GM18499 (cell line): ENCODE measurements around the gene GPR142.

Experiments
- ATAC-seq: cut with Tn5 transposase; IDR thresholded peaks from one replicate; pipeline ENCODE4 v1.9.1; 2021; ENCODE audit warnings: moderate number of reproducible peaks; ENCODE audit not compliant: insufficient read depth, unreplicated experiment

Gene GPR142

DNA sequence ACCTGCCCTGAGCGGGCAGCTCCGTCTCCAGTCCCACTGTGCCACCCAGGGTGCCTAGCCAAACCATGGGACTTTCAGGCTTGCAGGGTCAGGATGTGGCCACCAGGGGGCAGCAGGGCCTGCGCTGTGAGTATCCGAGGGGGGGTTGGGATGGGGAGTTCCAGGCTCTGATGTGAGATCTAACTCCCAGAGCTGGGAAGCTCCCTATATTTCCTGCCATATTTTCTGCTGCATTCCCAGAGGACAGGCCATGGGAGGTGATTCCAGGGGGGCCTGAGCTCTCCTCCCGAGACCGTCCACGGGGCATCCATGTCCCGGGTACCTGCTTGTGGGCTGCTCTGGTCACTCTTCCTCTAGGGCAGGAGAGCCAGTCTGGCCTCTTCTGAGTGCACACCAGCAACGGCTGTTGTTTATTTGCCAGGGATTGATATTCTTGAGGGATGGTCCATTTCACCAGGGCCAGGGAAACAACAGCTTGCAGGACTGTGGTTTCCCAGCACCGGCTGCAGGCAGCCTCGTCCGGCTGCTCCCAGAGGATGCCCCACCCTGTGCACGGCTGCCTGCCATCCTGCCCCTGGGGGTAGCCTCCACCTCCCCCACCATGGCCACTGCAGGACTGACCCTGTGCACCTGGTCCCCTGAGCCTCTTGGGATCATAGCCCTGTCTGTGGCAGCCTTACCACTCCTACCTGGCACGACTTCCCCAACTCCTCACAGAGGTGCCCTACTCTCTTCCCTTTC is 1.2 kb downstream of the GPR142 start:
- ATAC-seq, result no peak

- ATAC-seq, result no peak
Measured at GRCh38 chr17:74369221-74369620, 1.9 kb downstream of the GPR142 start.

DNA sequence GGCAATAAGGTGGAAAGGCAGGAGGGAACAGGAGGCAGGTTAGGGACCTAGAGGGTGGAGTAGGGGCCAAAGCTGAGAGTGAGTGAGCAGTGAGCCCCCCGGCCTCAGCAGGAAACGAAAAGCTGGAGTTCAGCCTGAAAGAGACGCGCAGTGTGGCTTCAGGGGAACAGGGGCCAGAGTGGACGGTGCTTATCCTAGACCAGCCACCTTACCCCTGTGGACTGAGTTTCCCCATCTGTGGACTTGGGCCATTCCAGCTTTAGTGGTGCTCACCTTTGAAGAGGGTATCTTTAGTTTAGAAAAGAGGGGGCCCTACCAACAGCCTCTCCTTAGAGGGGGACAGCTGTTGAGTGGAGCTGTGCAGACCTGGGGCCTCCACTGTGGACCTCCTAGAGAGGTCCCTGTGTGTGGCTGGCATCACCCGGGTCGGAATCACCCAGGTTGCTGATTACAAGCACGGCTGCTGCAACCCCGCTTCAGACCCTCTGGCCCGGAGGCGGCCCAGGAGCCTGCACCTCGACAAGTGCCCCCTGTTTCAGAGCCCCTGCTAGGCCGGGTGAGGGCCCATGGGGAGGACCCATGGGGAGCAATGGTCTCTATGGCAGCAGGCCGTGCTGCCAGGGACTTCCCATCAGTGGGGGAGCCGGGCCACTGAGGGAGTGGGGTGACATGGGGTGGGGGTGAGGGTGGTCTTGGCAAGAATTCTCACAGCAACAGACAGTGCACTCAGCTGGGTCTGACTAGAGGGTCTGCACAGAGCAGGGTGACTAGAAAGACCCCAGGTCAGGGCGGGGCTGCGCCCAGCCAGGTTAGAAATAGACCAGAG is 2.6 kb downstream of the GPR142 start:
- ATAC-seq, result no peak

GRCh38 chr17:74371653-74372147 is 4.4 kb downstream of the GPR142 start:
- ATAC-seq, result no peak

DNA sequence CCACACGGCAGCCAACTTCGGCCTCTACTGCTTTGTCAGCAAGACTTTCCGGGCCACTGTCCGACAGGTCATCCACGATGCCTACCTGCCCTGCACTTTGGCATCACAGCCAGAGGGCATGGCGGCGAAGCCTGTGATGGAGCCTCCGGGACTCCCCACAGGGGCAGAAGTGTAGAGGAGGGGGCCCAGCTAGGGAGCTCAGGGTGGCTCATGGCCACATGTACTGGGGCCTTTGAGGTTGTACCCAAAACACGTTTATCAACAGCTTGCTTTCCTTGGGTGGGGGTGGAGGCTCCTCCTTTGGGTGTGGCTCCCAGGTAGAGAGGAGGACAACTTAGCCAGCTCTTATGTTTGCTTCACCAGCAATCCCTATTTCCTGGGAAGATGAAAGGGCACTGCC is 5.1 kb downstream of the GPR142 start:
- ATAC-seq, result no peak

- ATAC-seq, result no peak
Measured at GRCh38 chr17:74373838-74374606, 6.7 kb downstream of the GPR142 start.

GRCh38 chr17:74374858-74375257 is 7.6 kb downstream of the GPR142 start:
- ATAC-seq, result no peak

DNA sequence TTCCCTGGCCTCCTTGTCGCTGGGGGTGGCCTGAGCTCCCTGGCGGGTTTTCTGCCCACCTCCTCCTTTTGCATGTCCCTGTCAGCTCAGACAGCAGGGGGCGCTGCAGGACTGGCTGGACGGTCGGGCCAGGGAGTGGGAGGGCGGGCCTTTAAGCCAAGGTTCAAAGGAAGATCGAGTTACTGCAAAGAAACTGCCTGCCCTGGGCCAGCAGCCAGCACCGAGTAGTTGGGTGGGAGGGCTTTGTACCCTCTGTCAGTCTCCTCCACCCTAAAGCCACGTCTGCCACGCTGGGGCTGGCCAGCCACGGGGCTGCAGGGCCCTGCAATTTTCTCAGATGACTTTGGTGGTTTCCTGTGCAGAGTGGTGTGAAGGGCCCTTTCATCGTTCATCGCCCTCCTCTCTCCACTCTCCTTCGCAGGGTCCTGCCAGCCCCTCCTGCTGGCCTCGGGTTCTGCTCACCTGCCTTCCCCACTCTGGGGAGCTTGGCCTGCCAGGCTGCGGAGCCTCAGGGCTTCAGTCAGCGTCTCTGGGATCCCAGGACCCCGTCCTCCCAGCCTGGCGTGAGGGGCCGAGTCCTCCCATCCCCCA is 12.3 kb downstream of the GPR142 start:
- no peak for ATAC-seq

DNA sequence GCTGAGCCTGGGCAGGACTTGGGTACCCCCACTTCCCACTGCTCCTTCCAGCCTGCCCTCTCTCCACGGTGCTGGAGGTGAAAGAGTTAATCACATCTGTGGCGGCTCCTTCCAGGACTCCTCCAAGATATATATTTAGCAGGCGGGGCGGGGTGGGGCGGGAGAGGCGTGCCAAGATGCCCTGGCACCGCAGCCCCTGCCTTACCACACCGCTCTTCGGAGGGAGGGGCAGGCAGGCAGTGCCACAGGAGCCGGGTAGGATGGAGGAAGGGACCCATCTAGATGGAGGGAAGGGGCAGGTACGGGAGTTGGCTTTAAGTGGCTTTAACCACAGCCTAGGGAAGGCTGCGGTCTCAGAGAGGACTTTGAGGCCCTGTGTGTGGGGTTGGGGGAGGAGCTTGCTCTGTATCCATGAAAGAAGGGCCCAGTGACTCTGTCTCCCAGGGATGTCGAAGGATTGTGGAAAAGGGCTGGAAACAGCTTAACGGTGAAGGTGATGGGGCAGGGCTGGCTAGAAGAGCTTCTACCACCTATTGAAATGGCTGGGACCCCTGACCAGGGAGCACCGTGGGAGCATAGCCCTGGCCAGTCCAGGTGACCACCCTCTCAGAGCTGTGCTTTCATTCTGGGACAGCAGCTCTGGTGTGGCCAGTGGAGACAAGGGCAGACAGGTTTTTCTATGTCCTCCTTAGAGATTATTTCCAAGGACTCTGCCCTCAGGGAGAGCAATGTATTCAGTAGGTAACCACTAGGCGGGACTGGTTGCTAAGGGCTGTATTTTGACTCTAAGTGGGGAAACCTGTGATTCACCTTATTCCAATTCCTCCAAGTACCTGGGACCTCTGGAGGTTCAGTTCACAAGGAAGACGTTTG is 13.0 kb downstream of the GPR142 start:
- no peak for ATAC-seq

DNA sequence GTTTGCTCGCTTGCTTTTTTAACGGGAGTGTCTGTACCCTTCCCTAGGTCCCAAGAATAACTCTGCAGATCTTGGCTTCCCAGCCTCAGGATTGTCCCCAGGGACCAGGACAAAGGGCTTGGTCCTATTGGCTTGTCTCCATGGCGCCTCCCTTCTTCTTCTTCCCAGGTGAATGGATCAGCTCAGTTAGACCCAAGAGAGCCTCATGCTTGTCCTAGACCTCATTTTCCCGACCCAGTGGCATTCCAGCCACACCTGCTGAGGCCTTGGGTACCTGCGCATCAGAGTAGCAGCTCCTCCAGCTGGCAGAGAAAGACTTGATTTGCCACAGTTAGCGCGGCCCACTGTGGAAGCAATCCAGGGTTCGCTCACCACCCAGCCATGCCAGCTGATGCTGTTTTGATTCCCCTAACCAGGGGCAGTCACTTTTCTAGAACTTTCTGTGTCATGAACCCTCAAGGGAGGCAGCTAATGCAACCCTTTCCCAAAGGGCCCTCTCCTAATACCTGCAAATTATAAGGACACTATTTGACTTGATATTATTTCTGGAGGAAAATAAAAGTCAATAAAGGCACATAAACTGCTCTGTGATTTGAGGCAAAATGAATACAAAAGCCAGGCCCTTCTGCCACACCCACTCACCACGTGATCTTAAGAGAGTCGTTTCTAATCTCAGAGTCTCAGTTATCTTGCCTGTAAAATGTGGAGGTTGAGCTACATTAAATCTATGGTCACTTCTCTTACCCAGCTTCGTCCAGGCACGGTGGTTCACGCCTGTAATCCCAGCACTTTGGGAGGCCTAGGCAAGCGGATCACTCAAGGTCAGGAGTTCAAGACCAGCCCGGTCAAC is 13.9 kb downstream of the GPR142 start:
- no peak for ATAC-seq

DNA sequence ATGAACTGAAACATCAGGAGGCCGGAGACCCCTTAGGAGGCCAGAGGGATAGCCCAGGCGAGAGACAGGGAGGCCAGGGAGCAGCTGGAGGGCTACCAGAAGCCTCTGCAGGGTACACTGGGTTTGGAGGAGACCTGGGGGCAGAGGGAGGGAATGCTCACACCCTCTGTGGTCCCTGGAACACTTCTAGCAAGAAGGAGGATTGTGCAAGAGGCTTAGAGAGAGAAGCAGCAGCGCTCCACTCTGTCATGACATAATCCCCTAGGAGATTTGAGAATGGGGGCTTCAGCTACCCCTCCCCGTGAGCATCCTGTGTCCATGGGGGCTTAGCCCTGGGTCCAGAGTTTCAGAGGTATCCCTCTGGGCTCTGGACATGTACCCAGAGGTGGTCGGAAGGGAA is 15.8 kb downstream of the GPR142 start:
- ATAC-seq, result no peak

DNA sequence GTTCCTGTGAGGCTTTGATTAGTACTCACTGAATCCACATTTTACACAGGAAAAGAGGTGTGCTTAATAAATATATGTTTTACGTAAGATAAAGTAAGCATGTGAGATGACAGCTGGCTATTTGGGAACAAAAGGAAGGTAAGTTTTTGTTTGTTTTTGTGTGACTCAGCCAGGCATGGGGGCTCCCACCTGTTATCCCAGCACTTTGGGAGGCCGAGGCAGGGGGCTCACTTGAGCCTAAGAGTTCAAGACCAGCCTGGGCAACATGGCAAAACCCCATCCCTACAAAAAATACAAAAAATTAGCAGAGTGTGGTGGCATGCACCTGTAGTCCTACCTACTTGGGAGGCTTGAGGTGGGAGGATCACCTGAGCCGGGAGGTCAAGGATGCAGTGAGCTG is 17.9 kb downstream of the GPR142 start:
- no peak for ATAC-seq

DNA sequence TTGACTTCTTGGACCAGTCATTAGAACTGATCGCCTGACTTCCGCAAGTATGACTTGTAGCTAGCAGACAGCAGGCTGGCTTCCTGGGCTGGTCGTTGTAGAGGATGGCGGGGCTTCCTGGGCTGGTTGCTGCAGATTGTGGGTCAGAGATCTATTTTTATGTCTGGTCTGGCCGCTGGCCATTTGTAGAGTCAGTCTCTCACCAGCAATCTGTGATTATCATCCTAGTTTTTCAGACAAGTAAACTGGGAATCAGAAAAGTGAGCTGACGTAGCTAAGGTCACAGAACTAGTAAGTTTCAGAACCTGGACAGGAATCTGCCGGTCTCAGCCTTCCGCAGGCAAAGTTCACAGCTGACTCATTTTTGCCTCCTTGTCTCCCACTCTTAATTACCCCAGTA is 19.1 kb downstream of the GPR142 start:
- ATAC-seq, result no peak

- no peak for ATAC-seq
Measured at GRCh38 chr17:74387365-74388218, 20.3 kb downstream of the GPR142 start.

- ATAC-seq, result no peak
Measured at GRCh38 chr17:74389084-74389753, 21.9 kb downstream of the GPR142 start.

- no peak for ATAC-seq
Measured at GRCh38 chr17:74389937-74390679, 22.8 kb downstream of the GPR142 start.
